Lung (tissue), 12 donors: ENCODE results near the gene RBM8A. TPM values are rescaled to one million over a fixed set of nuclear protein-coding genes. Genes with fewer than 3 reads are reported as not detected.

Experiments used
- ATAC-seq: fragments of 200-7000 bp; cut with Tn5 transposase; one replicate; pipeline ENCODE4 v1.9.1; 2020; ENCODE audit warnings: moderate number of reproducible peaks; ENCODE audit not compliant: insufficient read depth, low FRiP score
- DNase-seq, 3 donors: peaks; one replicate each; pipeline ENCODE4 v3.0.0-alpha.2; 2013 to 2017
- H3K27ac ChIP-seq, 2 donors: one replicate each; pipeline ENCODE4 v1.5.1; 2013; ENCODE audit warnings: mild to moderate bottlenecking in 2 of 2, moderate library complexity in 2 of 2, control low read depth in 1 of 2, inconsistent platforms in 1 of 2, low read depth in 1 of 2, low read length in 1 of 2
- H3K27me3 ChIP-seq, 3 donors: one replicate each; pipeline ENCODE4 v1.5.1; 2013; ENCODE audit warnings: low read length in 2 of 3; ENCODE audit not compliant: control insufficient read depth in 3 of 3, insufficient read depth in 3 of 3
- H3K36me3 ChIP-seq, 4 donors: one replicate each; pipeline ENCODE4 v1.5.1; 2013; ENCODE audit warnings: low read length in 4 of 4, mild to moderate bottlenecking in 1 of 4, moderate library complexity in 1 of 4; ENCODE audit not compliant: control insufficient read depth in 4 of 4, insufficient read depth in 4 of 4
- H3K4me1 ChIP-seq, 5 donors: one replicate each; pipeline ENCODE4 v1.5.1; 2013; ENCODE audit warnings: low read length in 5 of 5, mild to moderate bottlenecking in 2 of 5, moderate library complexity in 1 of 5; ENCODE audit not compliant: control insufficient read depth in 5 of 5, insufficient read depth in 5 of 5
- H3K4me3 ChIP-seq: one replicate; pipeline ENCODE4 v1.5.1; 2013; ENCODE audit warnings: mild to moderate bottlenecking, control low read depth, moderate library complexity
- H3K9ac ChIP-seq, 2 donors: one replicate each; pipeline ENCODE4 v1.5.1; 2013; ENCODE audit warnings: low read length in 2 of 2, control low read depth in 1 of 2; ENCODE audit not compliant: insufficient read depth in 1 of 2
- H3K9me3 ChIP-seq, 4 donors: one replicate each; pipeline ENCODE4 v1.5.1; 2013; ENCODE audit warnings: low read length in 3 of 4, mild to moderate bottlenecking in 1 of 4, moderate library complexity in 1 of 4; ENCODE audit not compliant: control insufficient read depth in 4 of 4, insufficient read depth in 3 of 4
- CTCF ChIP-seq: IDR thresholded peaks from 2 replicates; pipeline ENCODE4 v1.5.1; 2012; ENCODE audit warnings: mild to moderate bottlenecking; ENCODE audit errors: control extremely low read depth, extremely low read depth
- WGBS, 2 donors: extraction: QIAGEN DNeasy Blood & Tissue Kit; methylation state at CpG; one replicate each; pipeline ENCODE4 v1.1.7; 2013; 5-methylcytosine and 5-hydroxymethylcytosine counted together
- polyA plus RNA-seq, 2 donors: library from polyadenylated mRNA; stranded (reverse); fragments of 200-250 nt; gene quantifications; one replicate each; pipeline ENCODE4 v1.2.1, GENCODE V29; 2013
- total RNA-seq, 2 donors: library from RNA; depleted of rRNA in 1 of 2; stranded (reverse); fragments of >200 nt in 1 of 2; gene quantifications; one replicate each; pipeline ENCODE4 v1.2.1, GENCODE V29; 2014 to 2021
- donor health status: control.
- donor health status: control.
- donor health status: Bipolar disorder and iron deficiency.
- donor health status: healthy.
- donor health status: DM: yes; HTN: yes; CAD: no.

RBM8A gene
- total and polyA plus RNA-seq, 4 donors: 106 to 152 (median 125) TPM

- WGBS, 2 donors: 94 to 96% methylated on average over 4 of the region's 4 CpGs
- no peak overlapping the region for H3K9ac ChIP-seq
- H3K4me1 ChIP-seq: peaks cover 0 to 3% (median 0%) of the 10 kb centered on the region in 5 donors
- ATAC-seq: no peak
- no peak for DNase-seq
- peaks cover 0 to 17% (median 12%) of the 10 kb centered on the region in 4 donors for H3K36me3 ChIP-seq
- H3K27ac ChIP-seq: no peak overlapping the region
- no peaks in the 10 kb centered on the region for H3K9me3 ChIP-seq
- no peak overlapping the region for H3K4me3 ChIP-seq
- TF ChIP-seq CTCF: no peak
- H3K27me3 ChIP-seq: no peaks in the 10 kb centered on the region
These were observed 19.2 kb upstream of the RBM8A start for GRCh38 chr1:145946477-145946986.

- H3K4me3 ChIP-seq: no peak overlapping the region
- ATAC-seq: no peak
- no peak for DNase-seq
- H3K9ac ChIP-seq: no peak overlapping the region
- H3K4me1 ChIP-seq: peaks cover 0 to 3% (median 0%) of the 10 kb centered on the region in 5 donors
- no peak overlapping the region for H3K27ac ChIP-seq
- no peaks in the 10 kb centered on the region for H3K9me3 ChIP-seq
- TF ChIP-seq CTCF: no peak
- 84 to 95% methylated on average over 3 of the region's 3 CpGs for WGBS, 2 donors
- H3K36me3 ChIP-seq: peaks cover 0 to 15% (median 9%) of the 10 kb centered on the region in 4 donors
- no peaks in the 10 kb centered on the region for H3K27me3 ChIP-seq
These were observed 17.2 kb upstream of the RBM8A start for GRCh38 chr1:145944532-145944931.

GRCh38 chr1:145942871-145943270, 15.6 kb upstream of the RBM8A start:
- DNase-seq (no peak), ATAC-seq (no peak)
- Histone ChIP-seq H3K27me3 (no peaks in the 10 kb centered on the region), H3K36me3 (peaks cover 0 to 15% (median 9%) of the 10 kb centered on the region in 4 donors), H3K9me3 (no peaks in the 10 kb centered on the region), H3K4me1 (no peaks in the 10 kb centered on the region), H3K27ac (no peak overlapping the region), H3K4me3 (no peak overlapping the region), H3K9ac (no peak overlapping the region)
- TF ChIP-seq CTCF: no peak
- 88 to 91% methylated on average over 6 of the region's 6 CpGs for WGBS, 2 donors

- no peak for ATAC-seq
- H3K9me3 ChIP-seq: no peaks in the 10 kb centered on the region
- no peaks in the 10 kb centered on the region for H3K27me3 ChIP-seq
- no peak overlapping the region for H3K9ac ChIP-seq
- DNase-seq: no peak
- no peak overlapping the region for H3K27ac ChIP-seq
- H3K4me1 ChIP-seq: no peaks in the 10 kb centered on the region
- no peak overlapping the region for H3K4me3 ChIP-seq
- H3K36me3 ChIP-seq: peaks cover 0 to 14% (median 10%) of the 10 kb centered on the region in 4 donors
- 91 to 99% methylated on average over 4 of the region's 4 CpGs for WGBS, 2 donors
- TF ChIP-seq CTCF: no peak
These were observed 15.1 kb upstream of the RBM8A start for GRCh38 chr1:145942405-145942804.
